Urothelium cell line (cell line): ENCODE data around the gene FAM120B.

Experiments
- DNase-seq: peaks from one replicate; pipeline ENCODE4 v3.0.0; 2011; ENCODE audit warnings: low spot score, mixed read lengths
- FAIRE-seq: peaks from 2 replicates; lab custom pipeline; 2011; peaks lifted over from hg19 to GRCh38; lab: Jason Lieb, UNC

Gene FAM120B

DNA sequence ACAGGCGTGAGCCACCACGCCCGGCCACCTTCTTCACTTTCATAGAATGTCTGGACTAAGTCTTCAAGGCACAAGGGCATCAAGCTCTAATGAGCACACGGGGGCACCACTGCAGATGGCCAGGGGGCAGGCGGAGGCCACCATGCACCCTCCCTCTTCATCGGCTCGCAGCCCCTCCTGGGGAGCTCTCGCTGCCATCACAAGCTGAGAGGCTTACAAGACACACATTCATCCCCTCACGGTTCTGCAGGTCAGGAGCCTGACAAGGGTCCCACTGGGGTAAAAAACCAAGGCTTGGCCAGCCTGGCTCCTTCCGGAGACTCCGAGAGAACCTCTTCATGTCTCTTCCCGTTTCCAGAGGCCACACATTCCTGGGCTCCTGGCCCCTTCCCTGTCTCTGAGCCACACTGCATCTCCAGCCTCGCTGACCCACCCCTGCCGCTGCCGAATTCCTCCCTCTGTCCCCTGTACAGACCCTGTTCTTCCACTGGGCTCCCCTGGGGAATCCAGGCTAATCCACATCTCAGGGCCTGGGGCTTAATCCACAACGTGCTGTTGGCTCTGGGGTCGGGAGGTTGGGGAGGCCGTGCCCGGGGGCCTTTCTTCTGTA lies 35.5 kb upstream of the FAM120B start:
- DNase-seq, result no peak
- no peak for FAIRE-seq

DNA sequence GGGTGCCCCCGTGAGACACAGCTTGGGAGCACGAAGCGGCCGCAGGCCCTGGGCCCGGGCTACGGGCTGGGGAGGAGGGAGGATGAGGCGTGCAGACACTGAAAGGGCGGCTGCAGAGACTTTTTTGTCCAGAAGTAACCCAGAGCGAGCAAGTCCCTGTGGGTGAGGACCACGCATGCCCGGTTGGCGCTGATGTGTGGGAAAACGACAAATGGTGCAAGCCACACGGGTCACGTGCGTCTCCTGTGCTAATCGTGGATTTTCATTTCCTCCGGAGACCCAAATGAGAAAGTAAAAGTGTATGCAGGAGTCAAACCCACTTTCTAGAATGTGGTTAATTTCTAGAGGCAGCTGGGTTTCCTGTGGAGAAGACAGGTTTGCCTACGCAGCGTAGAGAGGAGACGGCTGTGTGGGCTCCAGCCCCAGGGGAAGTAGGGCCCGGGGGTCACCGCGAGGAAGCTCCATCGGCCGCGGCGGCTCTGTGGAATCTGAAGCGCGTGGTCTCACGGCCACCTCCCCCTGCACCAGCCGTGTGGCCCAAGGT lies 34.7 kb upstream of the FAM120B start:
- FAIRE-seq, result no peak
- no peak for DNase-seq

DNA sequence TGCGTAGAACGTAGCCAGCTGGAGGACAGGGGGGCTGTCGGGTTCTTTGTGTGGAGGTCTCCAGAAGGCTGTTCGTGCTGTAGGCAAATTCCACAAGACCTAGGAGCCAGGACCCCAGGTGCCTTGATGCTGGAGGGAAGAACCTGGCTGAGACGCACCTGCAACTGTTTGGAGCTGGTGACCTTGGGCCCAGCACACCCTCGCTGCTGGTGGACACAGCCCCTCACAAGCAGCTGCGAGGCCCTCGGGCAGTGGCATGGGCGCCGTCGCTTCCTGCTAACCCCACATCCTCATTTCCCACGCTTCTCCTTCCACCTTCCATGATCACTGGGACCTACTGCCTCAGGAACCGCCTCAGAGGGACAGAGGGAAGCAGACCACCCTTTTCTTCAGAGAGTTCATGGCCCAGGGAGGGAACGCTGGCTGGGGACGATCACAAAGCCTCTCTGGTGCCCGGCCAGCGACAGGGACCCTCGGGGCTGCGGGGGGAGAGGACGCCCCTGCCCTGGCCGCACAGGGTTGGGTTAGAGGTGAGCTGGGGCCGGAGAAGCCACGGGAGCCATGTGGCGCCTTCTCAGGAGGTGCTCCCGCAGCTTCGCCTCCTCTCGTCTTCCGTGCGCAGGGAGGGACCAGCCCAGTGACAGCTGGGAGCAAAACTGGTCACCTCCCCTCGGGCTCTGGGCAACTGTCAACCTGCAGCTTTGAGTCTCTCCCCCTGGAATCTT lies 34.1 kb upstream of the FAM120B start:
- DNase-seq (no peak), FAIRE-seq (no peak)

DNA sequence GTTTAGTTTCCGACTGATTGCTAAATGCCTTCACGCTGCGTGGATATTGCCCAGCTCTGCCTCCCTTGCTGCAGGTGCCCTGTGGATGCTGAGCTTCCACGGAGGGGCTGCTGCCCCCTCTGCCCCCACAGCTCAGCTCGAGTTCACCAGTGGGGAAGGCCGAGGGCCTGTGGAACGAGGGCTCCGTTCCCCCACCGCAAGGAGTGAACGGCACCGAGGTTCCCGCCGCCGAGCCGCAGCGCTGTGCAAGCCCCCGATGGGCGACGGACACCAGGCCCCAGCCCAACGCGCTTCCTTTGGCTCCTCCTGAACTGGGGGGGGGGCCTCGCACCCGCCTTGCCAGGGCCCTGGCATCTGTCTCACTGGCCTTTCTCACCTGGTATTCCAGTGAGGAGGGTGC lies 33.4 kb upstream of the FAM120B start:
- no peak for DNase-seq
- FAIRE-seq, result no peak

DNA sequence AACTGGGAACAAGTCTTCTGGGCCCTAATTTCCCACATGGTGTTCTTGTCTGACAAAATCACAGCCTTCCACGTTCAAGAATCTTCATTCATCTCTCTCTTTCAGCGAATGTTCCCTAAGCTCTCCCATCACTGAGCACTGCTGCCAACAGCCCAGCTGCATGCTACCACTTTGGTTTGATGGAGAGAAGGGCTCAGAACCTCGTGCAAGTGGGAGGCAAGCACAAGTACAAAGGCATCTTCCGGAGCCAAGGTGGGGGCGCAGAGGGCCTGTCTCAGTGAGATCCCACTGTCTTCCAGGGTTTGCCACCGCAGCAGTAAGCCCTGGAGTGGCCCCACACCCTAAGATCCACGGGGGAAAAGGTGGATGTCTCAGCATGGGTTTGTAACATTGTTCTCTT lies 32.9 kb upstream of the FAM120B start:
- FAIRE-seq (no peak), DNase-seq (no peak)

DNA sequence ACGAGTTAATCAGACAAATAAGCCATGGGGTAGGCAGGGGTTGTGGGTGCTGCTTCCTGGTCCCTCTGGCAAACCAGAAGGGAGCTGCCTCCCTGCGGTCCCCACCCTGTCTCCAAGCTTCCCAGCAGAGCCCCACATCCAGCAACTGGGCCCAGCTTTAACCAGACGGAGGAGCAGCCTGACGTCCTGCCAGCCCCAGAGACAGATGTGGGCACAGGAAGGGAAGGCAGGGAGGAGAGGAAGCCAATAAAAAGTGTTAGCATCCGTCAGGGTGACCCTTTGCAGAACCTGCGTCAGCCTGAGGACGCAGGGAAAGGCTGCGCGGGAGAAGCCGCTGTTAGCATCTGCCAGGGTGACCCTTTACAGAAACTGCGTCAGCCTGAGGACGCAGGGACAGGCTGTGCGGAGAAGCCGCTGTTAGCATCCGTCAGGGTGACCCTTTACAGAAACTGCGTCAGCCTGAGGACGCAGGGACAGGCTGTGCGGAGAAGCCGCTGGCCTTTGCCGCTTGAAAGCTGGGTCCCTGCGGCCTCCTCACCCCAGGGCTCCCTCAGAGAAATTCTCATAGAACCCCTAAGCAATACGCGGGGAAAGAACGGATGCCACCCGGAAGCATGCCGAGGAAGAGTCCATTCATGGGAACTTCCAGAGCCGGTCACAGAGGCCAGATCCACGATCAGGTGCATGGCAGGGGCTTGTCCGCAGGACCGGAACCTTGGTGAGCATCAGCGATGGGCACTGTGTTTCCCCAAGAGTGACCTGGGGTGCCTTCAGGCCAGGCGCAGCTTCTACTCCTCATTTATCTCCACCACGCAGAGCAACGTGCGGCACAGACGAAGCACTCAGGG lies 31.6 kb upstream of the FAM120B start:
- DNase-seq (no peak), FAIRE-seq (no peak)

DNA sequence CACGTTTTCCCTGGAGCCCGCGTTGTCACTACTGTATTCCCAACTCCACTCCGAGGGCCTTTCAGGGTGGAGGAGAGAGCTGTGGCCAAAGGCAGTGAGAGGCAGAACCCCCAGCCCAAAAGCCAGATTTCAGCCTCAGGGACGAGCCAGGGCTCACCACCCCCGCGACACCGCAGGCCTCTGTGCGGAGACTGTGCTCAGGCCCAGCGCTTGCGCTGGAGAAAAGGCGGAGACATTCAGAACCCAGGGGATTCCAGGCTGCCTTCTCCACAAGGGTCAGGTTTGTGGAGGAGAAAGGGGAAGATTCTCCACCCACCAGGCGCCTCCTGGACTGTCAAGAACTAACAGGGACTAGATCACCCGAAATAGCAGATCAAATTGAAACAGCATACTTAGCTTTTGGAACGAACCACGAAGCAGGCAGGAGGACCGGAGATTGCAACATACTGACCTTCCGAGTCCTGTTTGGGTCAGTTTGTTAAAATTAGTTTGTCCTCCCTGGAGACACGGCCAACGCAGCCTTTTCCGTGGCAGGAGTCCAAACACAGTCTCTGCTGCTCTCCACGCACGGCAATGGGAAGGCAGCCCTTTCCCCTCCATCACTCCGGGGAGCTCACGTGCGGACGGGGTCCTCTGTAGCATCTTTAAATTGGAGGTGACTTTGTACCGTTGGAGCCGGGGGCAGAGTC lies 30.0 kb upstream of the FAM120B start:
- no peak for DNase-seq
- no peak for FAIRE-seq

DNA sequence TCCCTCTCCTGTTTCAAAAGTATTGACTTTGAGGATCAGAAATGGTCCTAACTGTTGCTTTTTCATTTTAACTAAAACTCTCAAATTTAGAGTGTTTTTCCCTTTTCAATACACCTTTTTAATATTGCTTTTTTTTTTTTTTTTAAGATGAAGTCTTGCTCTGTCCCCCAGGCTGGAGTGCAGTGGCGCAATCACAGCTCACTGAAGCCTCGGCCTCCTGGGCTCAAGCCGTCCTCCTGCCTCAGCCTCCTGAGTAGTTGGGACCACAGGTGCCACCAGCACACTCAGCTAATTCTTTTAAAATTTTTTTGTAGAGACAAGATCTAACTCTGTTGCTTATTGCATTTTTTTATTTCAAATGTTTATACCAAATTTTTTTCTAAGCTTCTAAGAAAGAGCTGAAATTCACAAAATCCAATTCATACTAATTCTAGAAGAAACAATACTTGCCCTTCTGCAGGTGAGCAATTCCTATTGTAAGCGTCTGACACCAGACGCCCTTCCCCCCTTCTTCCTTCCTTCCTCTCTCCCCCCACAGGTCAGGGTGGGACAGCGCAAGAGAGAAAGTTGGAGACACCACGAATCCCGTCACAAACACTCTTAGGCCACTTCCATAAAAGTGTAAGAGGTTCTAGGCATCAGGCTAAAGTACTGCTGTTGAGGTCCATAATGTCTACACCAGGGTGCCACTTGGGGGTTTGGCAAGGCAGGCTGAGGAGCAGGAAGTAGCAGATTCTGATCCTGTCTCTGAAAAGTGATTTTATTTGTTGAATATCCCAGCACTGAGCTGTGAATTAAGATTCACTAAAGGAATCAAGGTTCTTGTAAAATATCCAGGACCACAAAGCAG lies 28.4 kb upstream of the FAM120B start:
- FAIRE-seq, result no peak
- no peak for DNase-seq

DNA sequence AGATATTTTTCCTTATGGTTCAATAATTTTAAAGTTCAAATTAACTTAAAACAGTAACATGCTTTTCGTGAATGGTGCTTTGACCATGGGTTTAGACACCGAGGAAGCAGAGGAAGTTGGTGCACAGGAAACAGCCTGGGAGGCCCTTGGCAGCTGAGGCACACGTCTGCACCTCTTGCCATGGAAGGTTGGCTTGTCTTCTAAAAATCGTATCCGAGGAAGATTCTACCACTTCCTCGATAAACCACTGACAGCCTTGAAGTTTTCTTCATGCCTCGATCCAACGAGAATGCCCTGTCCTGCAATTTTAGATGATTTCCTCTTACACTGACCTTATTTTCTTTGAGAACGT lies 27.8 kb upstream of the FAM120B start:
- no peak for FAIRE-seq
- no peak for DNase-seq

DNA sequence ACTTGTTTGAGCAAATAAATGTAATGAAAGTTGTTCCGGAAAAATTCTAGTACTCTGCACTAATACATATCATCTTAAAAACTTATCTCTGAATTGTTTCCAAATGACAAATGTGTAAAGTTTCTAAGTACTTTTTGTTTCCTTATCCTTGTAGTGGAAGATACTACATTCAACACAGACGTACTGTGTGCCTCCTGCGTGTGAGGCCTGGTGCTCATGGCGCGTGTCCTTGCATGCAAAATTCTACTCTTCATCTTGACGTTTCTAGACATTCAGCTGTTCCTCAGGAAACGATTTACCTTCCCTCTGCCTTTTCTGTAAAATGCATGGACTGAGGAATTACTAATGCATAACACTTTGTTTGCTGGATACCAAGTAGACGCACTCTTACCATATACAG lies 27.1 kb upstream of the FAM120B start:
- no peak for FAIRE-seq
- no peak for DNase-seq

DNA sequence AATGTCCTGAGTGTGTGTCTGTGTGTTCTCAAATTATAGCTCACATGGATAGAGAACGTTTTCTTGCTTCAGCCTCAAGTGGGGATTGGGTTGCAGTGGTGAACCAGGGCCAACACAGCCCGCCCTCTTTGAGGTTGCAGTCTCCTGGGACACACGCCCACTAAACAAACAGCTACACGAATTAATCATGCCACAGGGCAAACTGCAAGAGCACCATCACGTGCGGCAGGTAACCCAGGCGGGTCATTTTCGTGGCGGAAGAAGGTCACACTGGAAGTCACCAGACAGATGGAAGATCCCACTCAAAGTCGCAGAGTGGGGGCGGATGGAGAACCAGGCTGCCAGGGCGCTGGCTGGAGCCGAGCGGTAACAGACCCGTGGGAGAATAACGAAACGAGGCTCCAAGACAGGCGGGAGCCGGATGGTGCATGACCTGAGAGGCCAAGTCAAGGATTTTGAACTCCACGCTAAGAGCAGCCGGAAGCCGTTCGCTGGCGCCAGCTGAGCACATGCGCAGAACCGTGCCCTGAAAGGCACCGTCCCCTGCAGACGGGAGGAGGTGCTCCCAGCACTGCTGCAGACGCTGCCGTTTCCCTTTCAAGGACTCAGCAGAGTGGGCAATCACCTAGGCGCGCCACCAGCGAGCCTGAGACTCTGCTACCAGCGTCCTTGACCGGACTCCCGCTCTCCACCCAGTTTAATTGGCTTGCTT lies 26.4 kb upstream of the FAM120B start:
- DNase-seq (peak; percentile 87), FAIRE-seq (no peak)

DNA sequence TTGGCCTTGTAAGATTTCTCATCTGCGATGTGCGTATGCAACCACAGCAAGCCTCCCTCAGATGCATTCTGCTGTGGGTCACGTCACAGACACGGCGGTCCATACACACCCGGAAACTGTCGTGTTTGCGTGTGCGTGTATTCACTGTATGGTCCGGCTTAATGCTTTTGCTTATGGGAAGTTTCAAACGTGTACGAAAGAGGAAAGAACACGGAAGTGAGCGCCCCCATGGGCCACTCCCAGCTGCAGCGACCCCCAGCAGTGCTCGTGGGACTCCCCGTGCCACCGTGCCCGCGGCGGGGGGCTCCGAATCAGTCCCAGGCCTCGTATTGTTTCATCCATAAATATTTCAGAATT lies 25.9 kb upstream of the FAM120B start:
- DNase-seq, result no peak
- no peak for FAIRE-seq

DNA sequence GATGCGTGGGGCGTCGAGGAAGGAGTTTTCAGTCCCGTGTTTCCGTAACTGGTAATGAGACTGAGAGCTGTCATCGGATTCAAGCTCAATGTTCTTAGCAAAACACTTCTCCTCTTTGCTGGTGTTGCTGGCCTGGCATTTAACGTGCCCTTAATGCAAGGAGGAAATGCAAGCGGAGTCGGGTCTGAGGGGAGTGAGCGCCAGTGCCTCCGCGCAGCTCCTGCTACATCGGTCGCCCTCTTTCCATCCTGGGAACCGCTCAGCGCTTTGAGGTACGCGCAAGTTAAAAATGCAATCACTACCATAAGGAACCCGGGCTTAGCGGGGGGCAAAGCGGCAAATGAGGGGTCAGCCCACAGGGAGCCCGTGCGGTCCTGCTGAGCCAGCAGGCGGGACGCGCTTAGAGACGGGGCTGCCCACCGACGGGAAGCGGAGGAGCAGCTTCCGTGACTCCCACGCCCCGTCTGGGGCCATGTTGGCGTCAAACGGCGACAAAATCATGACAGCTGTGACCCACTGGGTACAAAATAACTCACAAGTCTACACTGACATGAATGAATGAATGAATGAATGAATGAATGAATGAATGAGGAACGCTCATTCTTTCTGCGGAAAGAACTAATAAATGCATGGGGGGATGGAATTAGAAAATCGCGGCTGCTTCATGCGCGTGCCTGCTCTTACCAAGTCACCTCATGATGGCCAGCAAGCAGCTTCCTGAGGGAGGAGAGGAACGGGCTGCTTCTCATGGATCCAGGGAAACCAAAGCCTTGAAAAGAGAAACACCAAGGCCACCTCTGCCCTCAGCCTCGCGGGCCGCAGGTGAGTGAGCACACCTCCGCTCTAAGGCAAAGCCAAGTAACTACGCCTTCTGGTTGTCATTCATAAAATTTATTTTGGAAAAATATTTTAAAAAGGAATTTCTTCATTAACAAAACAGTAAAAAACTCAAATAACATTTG lies 24.9 kb upstream of the FAM120B start:
- DNase-seq, result no peak
- no peak for FAIRE-seq

DNA sequence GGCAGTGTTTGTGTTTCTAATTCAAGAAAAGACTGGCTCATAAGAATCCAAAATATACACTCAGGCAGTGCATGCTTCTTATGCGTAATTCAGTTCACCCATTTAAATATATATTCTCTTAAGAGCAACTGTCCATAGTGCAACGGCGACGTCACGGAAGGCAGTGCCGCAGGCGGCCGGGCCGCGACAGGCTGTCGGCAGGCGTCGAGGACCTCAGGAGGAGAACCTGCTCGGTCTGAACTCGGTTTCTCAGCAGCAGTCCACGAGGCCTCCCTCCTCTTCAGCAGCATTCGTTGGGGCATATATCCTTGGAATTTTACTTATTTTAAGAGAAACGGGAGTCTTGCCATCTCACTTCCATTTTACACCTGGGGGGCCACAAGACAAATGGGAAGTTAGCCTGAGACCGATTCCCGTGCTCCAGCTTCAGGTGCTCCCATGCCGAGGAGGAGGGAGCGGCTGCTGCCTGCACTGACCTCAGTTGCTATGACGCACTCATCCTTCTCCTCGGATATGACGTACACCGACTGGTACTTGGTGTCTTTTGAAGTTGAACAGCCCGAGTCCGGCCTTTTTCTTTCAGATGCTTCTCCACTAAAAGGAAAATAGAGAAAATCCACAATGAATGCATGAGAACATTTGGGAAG lies 23.9 kb upstream of the FAM120B start:
- no peak for DNase-seq

DNA sequence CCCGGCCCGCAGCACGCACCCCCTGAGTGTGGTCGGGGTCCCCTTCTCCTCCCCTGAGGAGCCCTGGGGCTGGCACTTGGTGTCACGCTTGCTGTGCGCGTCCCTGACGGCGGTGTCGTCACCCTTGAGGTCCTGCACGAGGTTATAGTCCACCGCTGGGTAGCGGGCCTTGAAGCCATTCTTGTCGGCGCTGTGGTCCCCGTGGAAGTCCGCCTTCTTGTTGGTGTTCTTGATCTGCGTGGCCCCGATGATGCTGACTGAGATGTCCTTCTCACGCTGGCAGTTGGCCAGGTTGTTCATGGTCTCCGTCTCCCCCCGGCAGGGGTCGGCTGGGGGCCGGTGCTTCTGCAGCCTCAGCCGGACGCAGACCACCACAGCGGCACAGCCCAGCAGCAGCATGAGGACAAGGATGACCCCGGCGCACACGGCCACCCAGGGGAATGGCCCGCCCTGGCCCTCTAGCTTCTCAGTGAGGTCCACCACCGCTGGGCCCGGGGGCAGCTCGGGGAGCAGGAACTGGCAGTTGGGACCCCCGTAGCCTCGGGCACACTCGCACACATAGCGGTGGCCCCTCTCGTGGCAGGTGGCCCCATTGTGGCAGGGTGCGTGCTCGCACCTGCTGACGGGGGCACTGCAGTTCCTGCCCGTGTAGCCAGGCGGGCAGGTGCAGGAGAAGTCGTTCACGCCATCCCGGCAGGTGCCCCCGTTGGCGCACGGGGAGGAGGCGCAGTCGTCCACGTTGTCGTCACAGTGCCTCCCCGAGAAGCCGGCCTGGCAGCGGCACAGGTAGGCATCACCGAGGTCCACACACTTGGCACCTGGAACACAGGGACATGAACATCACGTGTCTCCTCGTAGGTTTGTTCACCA lies 23.1 kb upstream of the FAM120B start:
- no peak for FAIRE-seq
- no peak for DNase-seq

More for the DNA sequence above, 23.9 kb upstream of the FAM120B start:
- no peak for FAIRE-seq

DNA sequence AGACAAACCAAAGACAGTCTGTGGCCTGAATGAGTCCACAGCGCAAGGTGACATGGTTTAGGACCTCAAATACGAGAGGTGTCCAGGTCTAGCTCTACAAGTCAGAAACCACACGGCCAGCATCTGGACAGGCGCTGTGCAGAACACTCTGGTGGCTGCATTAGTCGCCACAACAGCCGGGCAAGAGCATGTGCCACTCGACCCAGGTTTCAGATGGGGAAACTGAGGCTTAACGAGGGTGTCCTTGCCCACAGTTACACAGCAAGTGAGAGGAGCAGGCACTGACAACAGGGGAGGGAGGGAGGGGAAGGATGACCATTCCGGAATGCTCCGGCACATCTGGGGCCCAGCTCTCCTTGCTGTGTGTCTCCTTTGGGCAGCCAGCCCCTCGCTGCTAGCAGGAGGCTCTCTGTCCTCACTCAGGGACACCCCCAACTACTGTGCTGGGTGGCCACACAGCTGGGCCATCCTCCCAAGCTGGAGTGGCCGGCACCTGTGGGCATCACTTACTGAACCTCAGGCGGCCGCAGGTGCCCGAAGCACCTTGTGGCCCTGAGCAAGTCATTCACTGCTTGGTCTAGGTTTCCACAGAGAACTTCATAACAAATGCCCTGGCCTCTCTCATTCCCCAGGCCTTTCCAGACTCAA lies 22.3 kb upstream of the FAM120B start:
- no peak for FAIRE-seq
- DNase-seq, result no peak
